Nephron (organoid): Measurements from ENCODE around the gene RFX3.

Experiments used
- H3K27ac Mint-ChIP-seq, 3 experiments: 2 replicates each; pipeline ENCODE4 v1.8.0; 2020; ENCODE audit warnings: mixed read lengths in 3 of 3, mild to moderate bottlenecking in 2 of 3, moderate library complexity in 1 of 3
- H3K27me3 Mint-ChIP-seq: 2 replicates; pipeline ENCODE4 v1.8.0; 2021; ENCODE audit warnings: low read depth, mild to moderate bottlenecking, moderate library complexity, mixed read lengths
- H3K36me3 Mint-ChIP-seq: 2 replicates; pipeline ENCODE4 v1.8.0; 2020; ENCODE audit warnings: low read depth, mixed read lengths
- H3K4me1 Mint-ChIP-seq: 2 replicates; pipeline ENCODE4 v1.8.0; 2020; ENCODE audit warnings: mixed read lengths
- H3K4me3 Mint-ChIP-seq, 3 experiments: 2 replicates each; pipeline ENCODE4 v1.8.0; 2020; ENCODE audit warnings: mild to moderate bottlenecking in 3 of 3, mixed read lengths in 3 of 3, moderate library complexity in 2 of 3
- H3K9me3 Mint-ChIP-seq: 2 replicates; pipeline ENCODE4 v1.8.0; 2020; ENCODE audit warnings: mixed read lengths
- CTCF ChIP-seq, 3 experiments: fragments of 200-600 bp; sonication (generic); IDR thresholded peaks; one replicate each; pipeline ENCODE4 v1.5.0; 2021; ENCODE audit warnings: antibody characterized with exemption in 3 of 3; ENCODE audit not compliant: unreplicated experiment in 3 of 3

The RFX3 gene

GRCh38 chr9:3467593-3468219 lies 58.1 kb downstream of the RFX3 start:
- Mint-ChIP-seq H3K27ac (peak overlapping the region in 2 of 3 experiments; percentile 19 to 73), H3K36me3 (peaks cover 12% of the 10 kb centered on the region), H3K9me3 (no peaks in the 10 kb centered on the region), H3K4me3 (no peak overlapping the region), H3K4me1 (peaks cover 19% of the 10 kb centered on the region), H3K27me3 (no peaks in the 10 kb centered on the region)
- peak; percentile 61 to 68 (median 64) for TF ChIP-seq CTCF (IDR thresholded peaks at IDR 0.05; ENCODE audit: unreplicated experiment in 3 of 3)

GRCh38 chr9:3464033-3464638 lies 61.7 kb downstream of the RFX3 start:
- peaks cover 17% of the 10 kb centered on the region for H3K36me3 Mint-ChIP-seq
- no peaks in the 10 kb centered on the region for H3K27me3 Mint-ChIP-seq
- TF ChIP-seq CTCF (IDR thresholded peaks at IDR 0.05; ENCODE audit: unreplicated experiment in 3 of 3) = no peak
- no peak overlapping the region for H3K4me3 Mint-ChIP-seq
- H3K4me1 Mint-ChIP-seq = peaks cover 24% of the 10 kb centered on the region
- H3K27ac Mint-ChIP-seq = no peak overlapping the region
- H3K9me3 Mint-ChIP-seq = no peaks in the 10 kb centered on the region

- peaks cover 24% of the 10 kb centered on the region for H3K4me1 Mint-ChIP-seq
- no peak for TF ChIP-seq CTCF (IDR thresholded peaks at IDR 0.05; ENCODE audit: unreplicated experiment in 3 of 3)
- H3K9me3 Mint-ChIP-seq = no peaks in the 10 kb centered on the region
- H3K27me3 Mint-ChIP-seq = no peaks in the 10 kb centered on the region
- peak overlapping the region; percentile 39 to 82 (median 42) for H3K27ac Mint-ChIP-seq
- peaks cover 12% of the 10 kb centered on the region for H3K36me3 Mint-ChIP-seq
- peak overlapping the region in 1 of 3 experiments; percentile 59 for H3K4me3 Mint-ChIP-seq
These were observed 66.9 kb downstream of the RFX3 start for GRCh38 chr9:3458806-3459475.

GRCh38 chr9:3457175-3457574 lies 68.6 kb downstream of the RFX3 start:
- TF ChIP-seq CTCF (IDR thresholded peaks at IDR 0.05; ENCODE audit: unreplicated experiment in 3 of 3) = no peak
- H3K27ac Mint-ChIP-seq = no peak overlapping the region
- no peak overlapping the region for H3K4me3 Mint-ChIP-seq
- no peaks in the 10 kb centered on the region for H3K27me3 Mint-ChIP-seq
- H3K4me1 Mint-ChIP-seq = peaks cover 24% of the 10 kb centered on the region
- no peaks in the 10 kb centered on the region for H3K9me3 Mint-ChIP-seq
- peaks cover 9% of the 10 kb centered on the region for H3K36me3 Mint-ChIP-seq

GRCh38 chr9:3455717-3456116 lies 70.1 kb downstream of the RFX3 start:
- peaks cover 24% of the 10 kb centered on the region for H3K4me1 Mint-ChIP-seq
- H3K4me3 Mint-ChIP-seq = no peak overlapping the region
- no peak overlapping the region for H3K27ac Mint-ChIP-seq
- H3K36me3 Mint-ChIP-seq = peaks cover 8% of the 10 kb centered on the region
- no peaks in the 10 kb centered on the region for H3K9me3 Mint-ChIP-seq
- no peaks in the 10 kb centered on the region for H3K27me3 Mint-ChIP-seq
- TF ChIP-seq CTCF (IDR thresholded peaks at IDR 0.05; ENCODE audit: unreplicated experiment in 3 of 3) = no peak
